HG03460 (cell line): Measurements from ENCODE around the gene KY.

ENCODE experiments used
- ATAC-seq: cut with Tn5 transposase; IDR thresholded peaks from one replicate; pipeline ENCODE4 v1.9.1; 2021; ENCODE audit not compliant: unreplicated experiment

The KY gene

DNA sequence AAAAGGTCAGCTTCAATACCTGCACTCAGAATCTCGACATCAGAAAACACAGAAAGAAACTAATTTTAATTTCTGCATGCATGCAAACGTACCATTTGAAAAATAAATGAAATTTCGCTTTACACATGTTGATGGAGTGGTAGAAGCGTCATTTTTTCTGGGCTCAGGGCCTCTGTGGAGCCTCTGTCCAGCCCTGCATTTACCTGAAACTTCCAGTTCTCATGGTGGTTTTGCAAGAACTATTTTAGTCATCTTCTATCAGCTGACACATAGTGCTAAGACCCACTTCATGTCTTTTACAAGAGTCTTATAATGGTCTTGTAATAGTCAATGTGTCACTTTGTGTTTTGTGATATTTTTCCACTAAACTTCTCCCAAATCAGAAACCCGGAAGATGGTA, 5.3 kb downstream of the KY start:
- no peak for ATAC-seq

GRCh38 chr3:134644731-134645514, 5.9 kb downstream of the KY start:
- no peak for ATAC-seq

DNA sequence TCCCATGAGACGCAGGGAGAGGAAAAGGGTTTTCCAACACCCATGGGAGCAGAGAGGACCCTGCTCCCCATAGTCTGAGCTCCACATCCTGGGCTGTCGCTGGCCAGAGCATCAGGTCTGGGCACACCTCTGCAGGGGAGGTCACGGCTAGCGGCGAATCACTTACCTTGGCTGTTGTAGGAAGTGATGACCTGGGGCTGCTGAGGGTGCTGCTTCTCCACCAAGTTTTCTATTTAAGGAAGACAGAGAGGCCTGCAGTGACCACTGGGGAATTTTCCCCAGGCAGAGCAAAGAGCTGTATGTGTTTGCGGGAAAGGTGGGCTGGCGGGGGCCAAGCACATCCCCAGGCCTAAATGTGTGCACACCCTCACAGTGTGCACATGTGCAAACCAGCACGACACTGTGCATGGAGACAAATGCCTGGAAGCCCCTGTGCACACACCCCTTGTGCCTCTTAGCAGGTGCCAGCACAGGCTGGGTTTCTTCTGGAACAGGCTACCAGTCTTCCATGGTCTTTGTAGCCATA, 7.6 kb downstream of the KY start:
- ATAC-seq = no peak

- no peak for ATAC-seq
These were observed 8.2 kb downstream of the KY start for GRCh38 chr3:134642445-134643149.

DNA sequence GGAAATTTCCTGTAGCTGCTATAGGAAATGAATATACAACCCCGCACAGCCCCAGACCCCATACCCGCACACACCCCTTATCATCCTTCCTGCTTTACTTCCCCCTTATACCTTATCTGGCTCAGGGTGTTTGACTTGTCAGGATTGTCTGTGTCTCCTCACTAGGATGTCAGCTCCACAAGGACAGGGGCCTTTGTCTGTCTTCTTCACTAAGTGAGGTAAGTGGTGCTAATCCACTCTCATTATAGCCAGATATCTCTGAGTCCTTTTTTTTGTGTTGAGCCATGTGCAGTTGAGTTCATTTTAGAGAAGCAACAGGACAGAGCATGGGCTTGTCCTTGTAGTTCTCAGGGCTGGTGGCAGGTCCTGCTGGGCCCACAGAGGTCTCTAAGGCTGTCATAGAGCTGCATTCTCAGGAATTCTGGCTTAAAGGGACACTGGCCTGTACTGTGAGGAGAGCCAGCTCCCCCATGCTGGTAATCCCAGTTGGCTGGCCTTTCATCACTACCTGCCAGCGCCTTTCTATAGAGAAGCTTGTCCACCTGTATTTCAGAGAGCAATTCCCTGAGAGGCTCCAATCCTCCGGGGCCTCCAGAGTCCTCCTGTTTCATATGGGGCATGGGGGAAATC, 9.0 kb downstream of the KY start:
- no peak for ATAC-seq

- no peak for ATAC-seq
These were observed 9.9 kb downstream of the KY start for GRCh38 chr3:134640872-134641470.

DNA sequence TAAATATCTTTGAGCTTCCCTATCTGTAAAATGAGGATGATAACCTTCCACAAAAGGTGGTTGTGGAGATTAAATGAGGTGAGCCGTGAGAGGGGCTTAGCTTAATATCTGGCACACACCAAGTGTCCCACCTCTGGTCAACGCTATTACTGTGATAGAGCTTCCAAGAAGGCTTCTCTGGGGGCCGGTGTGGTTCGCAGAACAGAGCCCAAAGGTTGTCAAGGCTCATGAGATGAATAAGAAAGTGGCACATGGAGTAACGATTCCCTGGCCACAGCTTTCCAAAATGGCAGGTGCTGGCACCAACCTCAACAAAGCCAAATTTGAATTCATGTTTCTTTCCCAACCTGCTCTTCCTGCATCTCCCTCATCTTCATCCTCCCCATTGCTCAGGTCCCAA, 10.4 kb downstream of the KY start:
- no peak for ATAC-seq

GRCh38 chr3:134638385-134639030, 12.3 kb downstream of the KY start:
- ATAC-seq = no peak

- ATAC-seq = no peak
These were observed 14.4 kb downstream of the KY start for GRCh38 chr3:134636406-134636805.

GRCh38 chr3:134630506-134630905, 20.3 kb downstream of the KY start:
- ATAC-seq = no peak

DNA sequence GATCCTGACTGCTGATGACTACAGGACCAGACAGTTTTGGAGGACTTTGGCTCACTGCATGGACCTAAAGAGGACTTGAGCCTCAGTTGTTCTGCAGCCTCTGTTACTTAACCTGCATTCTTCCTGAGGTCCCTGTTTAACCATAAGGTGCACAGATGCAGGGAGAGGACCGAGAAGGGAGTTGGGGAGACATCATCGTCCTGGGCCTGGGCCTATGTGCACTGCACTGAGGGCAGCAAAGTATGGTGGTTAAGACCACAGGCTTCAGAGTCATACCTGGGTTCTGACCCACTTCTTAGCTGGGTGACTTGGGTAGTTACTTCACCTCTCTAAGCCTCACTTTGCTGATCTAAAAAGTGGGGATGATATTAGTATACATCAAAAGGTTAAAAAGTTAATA, 21.9 kb downstream of the KY start:
- no peak for ATAC-seq

DNA sequence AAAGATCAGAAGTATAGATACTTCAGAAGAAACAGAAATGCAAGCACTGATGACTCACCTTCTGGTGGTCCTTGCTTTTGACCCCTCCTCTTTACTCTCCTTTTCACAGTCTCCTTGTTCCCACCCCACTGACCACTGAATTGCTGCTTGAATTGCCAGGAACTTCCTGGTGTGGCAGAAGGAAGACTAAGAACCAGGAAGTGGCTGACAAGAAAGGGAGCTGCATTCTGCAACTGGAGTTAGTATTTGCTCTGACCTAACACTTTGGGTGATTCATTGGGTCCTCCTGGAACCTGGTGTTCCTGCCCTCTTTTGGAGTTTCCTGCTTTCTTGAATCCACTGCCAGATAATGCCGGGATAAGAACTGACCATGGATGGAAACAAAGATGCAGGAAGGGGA, 23.0 kb downstream of the KY start:
- ATAC-seq = no peak

- ATAC-seq = no peak
These were observed 24.7 kb downstream of the KY start for GRCh38 chr3:134625885-134626741.

GRCh38 chr3:134625462-134625861, 25.4 kb downstream of the KY start:
- ATAC-seq = no peak

- no peak for ATAC-seq
These were observed 26.1 kb downstream of the KY start for GRCh38 chr3:134624537-134625287.

GRCh38 chr3:134623615-134624245, 27.1 kb downstream of the KY start:
- ATAC-seq = no peak

GRCh38 chr3:134622806-134623365, 27.9 kb downstream of the KY start:
- no peak for ATAC-seq

DNA sequence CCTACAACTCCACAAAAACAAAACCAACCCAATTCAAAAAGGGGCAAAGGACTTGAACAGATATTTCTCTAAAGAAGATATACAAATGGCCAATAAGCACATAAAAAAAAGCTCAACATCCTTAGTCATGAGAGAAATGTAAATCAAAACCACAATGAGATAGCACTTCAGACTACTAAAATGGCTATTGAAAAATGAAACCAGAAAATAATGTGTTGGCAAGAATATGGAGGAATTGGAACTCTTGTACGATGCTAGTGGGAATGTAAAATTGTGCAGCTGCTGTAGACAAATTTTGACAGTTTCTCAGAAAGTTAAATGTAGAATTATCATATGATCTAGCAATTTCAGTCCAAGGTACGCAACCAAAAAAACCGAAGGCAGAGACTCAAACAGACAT, 29.0 kb downstream of the KY start:
- ATAC-seq = no peak
